ENCODE data around the gene NDUFV3. TPM values are rescaled to one million over a fixed set of nuclear protein-coding genes. Genes with fewer than 3 reads are reported as not detected.

The NDUFV3 gene
- polyA plus RNA-seq, 1 donor from 2014 or later: 22.7 TPM

GRCh38 chr21:42855171-42855936, 37.8 kb upstream of the NDUFV3 start:
- no peak overlapping the region for H3K9ac ChIP-seq (ENCODE audit: low read length)
- H4K20me1 ChIP-seq (ENCODE audit: insufficient read depth): no peaks in the 10 kb centered on the region
- no peaks in the 10 kb centered on the region for H3K27me3 ChIP-seq (ENCODE audit: insufficient read depth, low read depth, low read length)
- no peak overlapping the region for H3K4me2 ChIP-seq (ENCODE audit: low read length)
- H3K79me2 ChIP-seq (replicated peaks; ENCODE audit: insufficient read depth, low read length): no peaks in the 10 kb centered on the region
- H3K4me3 ChIP-seq (ENCODE audit: low read length): no peak overlapping the region
- peaks cover 8% of the 10 kb centered on the region for H3K36me3 ChIP-seq (ENCODE audit: insufficient read depth, low read length)
- no peak overlapping the region for H2AFZ ChIP-seq (ENCODE audit: low read depth, low read length)
- no peaks in the 10 kb centered on the region for H3K9me3 ChIP-seq (ENCODE audit: low read length)
- no peaks in the 10 kb centered on the region for H3F3A ChIP-seq (ENCODE audit: insufficient read depth, low read length, poor library complexity, severe bottlenecking)
- TF ChIP-seq EP300 (conservative IDR thresholded peaks at IDR 0.05; ENCODE audit: poor library complexity, severe bottlenecking): no peak
- no peak for TF ChIP-seq TAF1 (IDR thresholded peaks at IDR 0.05; ENCODE audit: low read depth)
- TF ChIP-seq, protein P1, sequence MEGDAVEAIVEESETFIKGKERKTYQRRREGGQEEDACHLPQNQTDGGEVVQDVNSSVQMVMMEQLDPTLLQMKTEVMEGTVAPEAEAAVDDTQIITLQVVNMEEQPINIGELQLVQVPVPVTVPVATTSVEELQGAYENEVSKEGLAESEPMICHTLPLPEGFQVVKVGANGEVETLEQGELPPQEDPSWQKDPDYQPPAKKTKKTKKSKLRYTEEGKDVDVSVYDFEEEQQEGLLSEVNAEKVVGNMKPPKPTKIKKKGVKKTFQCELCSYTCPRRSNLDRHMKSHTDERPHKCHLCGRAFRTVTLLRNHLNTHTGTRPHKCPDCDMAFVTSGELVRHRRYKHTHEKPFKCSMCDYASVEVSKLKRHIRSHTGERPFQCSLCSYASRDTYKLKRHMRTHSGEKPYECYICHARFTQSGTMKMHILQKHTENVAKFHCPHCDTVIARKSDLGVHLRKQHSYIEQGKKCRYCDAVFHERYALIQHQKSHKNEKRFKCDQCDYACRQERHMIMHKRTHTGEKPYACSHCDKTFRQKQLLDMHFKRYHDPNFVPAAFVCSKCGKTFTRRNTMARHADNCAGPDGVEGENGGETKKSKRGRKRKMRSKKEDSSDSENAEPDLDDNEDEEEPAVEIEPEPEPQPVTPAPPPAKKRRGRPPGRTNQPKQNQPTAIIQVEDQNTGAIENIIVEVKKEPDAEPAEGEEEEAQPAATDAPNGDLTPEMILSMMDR (IDR thresholded peaks at IDR 0.05; ENCODE audit: poor library complexity, severe bottlenecking): no peak
- TF ChIP-seq MXI1 (conservative IDR thresholded peaks at IDR 0.05; ENCODE audit: poor library complexity, severe bottlenecking): no peak
- no peak for TF ChIP-seq SMC3 (conservative IDR thresholded peaks at IDR 0.05; ENCODE audit: poor library complexity)
- no peak for TF ChIP-seq EZH2 (IDR thresholded peaks at IDR 0.05; ENCODE audit: borderline replicate concordance, insufficient read depth, low read length, poor library complexity, severe bottlenecking)
- TF ChIP-seq, protein P2, sequence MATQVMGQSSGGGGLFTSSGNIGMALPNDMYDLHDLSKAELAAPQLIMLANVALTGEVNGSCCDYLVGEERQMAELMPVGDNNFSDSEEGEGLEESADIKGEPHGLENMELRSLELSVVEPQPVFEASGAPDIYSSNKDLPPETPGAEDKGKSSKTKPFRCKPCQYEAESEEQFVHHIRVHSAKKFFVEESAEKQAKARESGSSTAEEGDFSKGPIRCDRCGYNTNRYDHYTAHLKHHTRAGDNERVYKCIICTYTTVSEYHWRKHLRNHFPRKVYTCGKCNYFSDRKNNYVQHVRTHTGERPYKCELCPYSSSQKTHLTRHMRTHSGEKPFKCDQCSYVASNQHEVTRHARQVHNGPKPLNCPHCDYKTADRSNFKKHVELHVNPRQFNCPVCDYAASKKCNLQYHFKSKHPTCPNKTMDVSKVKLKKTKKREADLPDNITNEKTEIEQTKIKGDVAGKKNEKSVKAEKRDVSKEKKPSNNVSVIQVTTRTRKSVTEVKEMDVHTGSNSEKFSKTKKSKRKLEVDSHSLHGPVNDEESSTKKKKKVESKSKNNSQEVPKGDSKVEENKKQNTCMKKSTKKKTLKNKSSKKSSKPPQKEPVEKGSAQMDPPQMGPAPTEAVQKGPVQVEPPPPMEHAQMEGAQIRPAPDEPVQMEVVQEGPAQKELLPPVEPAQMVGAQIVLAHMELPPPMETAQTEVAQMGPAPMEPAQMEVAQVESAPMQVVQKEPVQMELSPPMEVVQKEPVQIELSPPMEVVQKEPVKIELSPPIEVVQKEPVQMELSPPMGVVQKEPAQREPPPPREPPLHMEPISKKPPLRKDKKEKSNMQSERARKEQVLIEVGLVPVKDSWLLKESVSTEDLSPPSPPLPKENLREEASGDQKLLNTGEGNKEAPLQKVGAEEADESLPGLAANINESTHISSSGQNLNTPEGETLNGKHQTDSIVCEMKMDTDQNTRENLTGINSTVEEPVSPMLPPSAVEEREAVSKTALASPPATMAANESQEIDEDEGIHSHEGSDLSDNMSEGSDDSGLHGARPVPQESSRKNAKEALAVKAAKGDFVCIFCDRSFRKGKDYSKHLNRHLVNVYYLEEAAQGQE (IDR thresholded peaks at IDR 0.05; ENCODE audit: borderline replicate concordance): no peak
- no peak for TF ChIP-seq POLR2AphosphoS5 (IDR thresholded peaks at IDR 0.05)
- TF ChIP-seq RAD21 (conservative IDR thresholded peaks at IDR 0.05): no peak
- no peak overlapping the region for H3K27ac ChIP-seq (ENCODE audit: low read length)
- no peaks in the 10 kb centered on the region for H3K9me2 ChIP-seq (ENCODE audit: insufficient read depth, low read length)

- no peak overlapping the region for H2AFZ ChIP-seq (ENCODE audit: low read depth, low read length)
- no peaks in the 10 kb centered on the region for H3K9me3 ChIP-seq (ENCODE audit: low read length)
- H3K4me2 ChIP-seq (ENCODE audit: low read length): no peak overlapping the region
- no peak overlapping the region for H3K27ac ChIP-seq (ENCODE audit: low read length)
- H3K9me2 ChIP-seq (ENCODE audit: insufficient read depth, low read length): no peaks in the 10 kb centered on the region
- H3K36me3 ChIP-seq (ENCODE audit: insufficient read depth, low read length): peaks cover 8% of the 10 kb centered on the region
- H3K4me3 ChIP-seq (ENCODE audit: low read length): no peak overlapping the region
- no peaks in the 10 kb centered on the region for H3F3A ChIP-seq (ENCODE audit: insufficient read depth, low read length, poor library complexity, severe bottlenecking)
- H3K79me2 ChIP-seq (replicated peaks; ENCODE audit: insufficient read depth, low read length): no peaks in the 10 kb centered on the region
- no peaks in the 10 kb centered on the region for H4K20me1 ChIP-seq (ENCODE audit: insufficient read depth)
- H3K9ac ChIP-seq (ENCODE audit: low read length): no peak overlapping the region
- TF ChIP-seq TAF1 (IDR thresholded peaks at IDR 0.05; ENCODE audit: low read depth) (no peak), EZH2 (IDR thresholded peaks at IDR 0.05; ENCODE audit: borderline replicate concordance, insufficient read depth, low read length, poor library complexity, severe bottlenecking) (no peak), POLR2AphosphoS5 (IDR thresholded peaks at IDR 0.05) (no peak), RAD21 (conservative IDR thresholded peaks at IDR 0.05) (no peak), MXI1 (conservative IDR thresholded peaks at IDR 0.05; ENCODE audit: poor library complexity, severe bottlenecking) (no peak), SMC3 (conservative IDR thresholded peaks at IDR 0.05; ENCODE audit: poor library complexity) (no peak), EP300 (conservative IDR thresholded peaks at IDR 0.05; ENCODE audit: poor library complexity, severe bottlenecking) (no peak)
- TF ChIP-seq, protein P2 (IDR thresholded peaks at IDR 0.05; ENCODE audit: borderline replicate concordance): no peak
- TF ChIP-seq, protein P1 (IDR thresholded peaks at IDR 0.05; ENCODE audit: poor library complexity, severe bottlenecking): no peak
- H3K27me3 ChIP-seq (ENCODE audit: insufficient read depth, low read depth, low read length): no peaks in the 10 kb centered on the region
Measured at GRCh38 chr21:42855937-42856335, 37.2 kb upstream of the NDUFV3 start.

Data from neural cell (in vitro differentiated cells).